PC-3 (cell line): Measurements from ENCODE around the gene GOPC. TPM values are rescaled to one million over a fixed set of nuclear protein-coding genes. Genes with fewer than 3 reads are reported as not detected.
A peak's percentile ranks its signal among the peaks of the same experiment; 100 is the strongest.

Source experiments
- ATAC-seq: fragments of 200-7000 bp; cut with Tn5 transposase; 2 replicates; pipeline ENCODE4 v1.9.1; 2020; ENCODE audit warnings: mild to moderate bottlenecking, moderate library complexity
- BruUV-seq: library from RNA; stranded (reverse); fragments of 400-500 nt; replicated peaks from 2 replicates; lab custom pipeline; 2021; lab: Mats Ljungman, UMichigan
- CTCF ChIA-PET: fragments of 300-600 bp; sonication (Branson Sonifier 250); formaldehyde crosslinking; loops from one replicate; lab custom pipeline; 2022; ENCODE audit warnings: antibody characterized with exemption; lab: Charles Lee
- POLR2A ChIA-PET: fragments of 300-600 bp; sonication (Branson Sonifier 250); formaldehyde crosslinking; loops from one replicate; lab custom pipeline; 2022; ENCODE audit warnings: antibody characterized with exemption; ENCODE audit not compliant: unreplicated experiment; lab: Charles Lee
- DNase-seq: peaks from one replicate; pipeline ENCODE4 v3.0.0-alpha.2; 2015
- H2AFZ ChIP-seq: fragments of 300-600 bp; sonication (generic); 2 replicates; pipeline ENCODE4 v1.6.0; 2016; ENCODE audit warnings: antibody characterized with exemption, low read length
- H3F3A ChIP-seq: fragments of 300-600 bp; sonication (generic); one replicate; pipeline ENCODE4 v1.6.0; 2017; ENCODE audit warnings: antibody characterized with exemption, low read length, control low read depth, mild to moderate bottlenecking; ENCODE audit not compliant: unreplicated experiment
- H3K27ac ChIP-seq: fragments of 300-600 bp; sonication (generic); 2 replicates; pipeline ENCODE4 v1.5.1; 2016; ENCODE audit warnings: mild to moderate bottlenecking, low read length
- H3K27me3 ChIP-seq: fragments of 300-600 bp; sonication (generic); 2 replicates; pipeline ENCODE4 v1.6.1; 2016; ENCODE audit warnings: low read length, mixed read lengths
- H3K36me3 ChIP-seq: fragments of 300-600 bp; sonication (generic); 2 replicates; pipeline ENCODE4 v1.6.1; 2016; ENCODE audit warnings: low read depth, mixed run types, low read length, mixed read lengths
- H3K4me1 ChIP-seq: fragments of 300-600 bp; sonication (generic); 2 replicates; pipeline ENCODE4 v1.5.1; 2016; ENCODE audit warnings: low read length; ENCODE audit not compliant: insufficient read depth
- H3K4me2 ChIP-seq: fragments of 300-600 bp; sonication (generic); 2 replicates; pipeline ENCODE4 v1.6.0; 2016; ENCODE audit warnings: low read length
- H3K4me3 ChIP-seq: fragments of 300-600 bp; sonication (generic); 2 replicates; pipeline ENCODE4 v1.5.1; 2016; ENCODE audit warnings: mild to moderate bottlenecking, low read length, mixed read lengths
- H3K79me2 ChIP-seq: fragments of 300-600 bp; sonication (generic); 2 replicates; pipeline ENCODE4 v1.6.1; 2017; ENCODE audit warnings: low read length, mixed read lengths
- H3K9ac ChIP-seq: fragments of 300-600 bp; sonication (generic); 2 replicates; pipeline ENCODE4 v1.6.0; 2016; ENCODE audit warnings: mild to moderate bottlenecking, low read length
- H3K9me2 ChIP-seq: fragments of 300-600 bp; sonication (generic); replicated peaks from 2 replicates; pipeline ENCODE4 v1.6.1; 2016; ENCODE audit warnings: mixed run types, low read length, mixed read lengths
- H3K9me3 ChIP-seq: fragments of 300-600 bp; sonication (generic); 2 replicates; pipeline ENCODE4 v1.6.1; 2016; ENCODE audit warnings: low read length, mixed read lengths
- H4K20me1 ChIP-seq: fragments of 300-600 bp; sonication (generic); 2 replicates; pipeline ENCODE4 v1.6.1; 2016; ENCODE audit warnings: low read length, mixed read lengths
- EZH2 ChIP-seq: fragments of 300-600 bp; sonication (generic); IDR thresholded peaks from one replicate; pipeline ENCODE4 v1.6.1; 2017; ENCODE audit warnings: antibody characterized with exemption, mild to moderate bottlenecking, low read length; ENCODE audit not compliant: unreplicated experiment
- EZH2phosphoT487 ChIP-seq: fragments of 300-600 bp; sonication (generic); IDR thresholded peaks from 2 replicates; pipeline ENCODE4 v1.6.1; 2018; ENCODE audit warnings: mild to moderate bottlenecking, antibody characterized with exemption, low read length, borderline replicate concordance
- intact Hi-C: fragments of 100-400 bp; cut with micrococcal nuclease; formaldehyde crosslinking; loops from 2 replicates; pipeline ENCODE4 v1.9.0; 2023
- total RNA-seq: library from RNA; depleted of rRNA; stranded (reverse); fragments of >200 nt; gene quantifications from 2 replicates; pipeline ENCODE4 v1.2.3, GENCODE V29; 2014
- TF ChIP-seq, protein P1 (sequence below): fragments of 300-600 bp; sonication (generic); conservative IDR thresholded peaks from 2 replicates; pipeline ENCODE4 v1.5.1; 2017; ENCODE audit warnings: antibody characterized with exemption, low read depth, mild to moderate bottlenecking, low read length

GOPC gene
- total RNA-seq, 1 experiment from 2014 or later = 15.8 TPM

DNA sequence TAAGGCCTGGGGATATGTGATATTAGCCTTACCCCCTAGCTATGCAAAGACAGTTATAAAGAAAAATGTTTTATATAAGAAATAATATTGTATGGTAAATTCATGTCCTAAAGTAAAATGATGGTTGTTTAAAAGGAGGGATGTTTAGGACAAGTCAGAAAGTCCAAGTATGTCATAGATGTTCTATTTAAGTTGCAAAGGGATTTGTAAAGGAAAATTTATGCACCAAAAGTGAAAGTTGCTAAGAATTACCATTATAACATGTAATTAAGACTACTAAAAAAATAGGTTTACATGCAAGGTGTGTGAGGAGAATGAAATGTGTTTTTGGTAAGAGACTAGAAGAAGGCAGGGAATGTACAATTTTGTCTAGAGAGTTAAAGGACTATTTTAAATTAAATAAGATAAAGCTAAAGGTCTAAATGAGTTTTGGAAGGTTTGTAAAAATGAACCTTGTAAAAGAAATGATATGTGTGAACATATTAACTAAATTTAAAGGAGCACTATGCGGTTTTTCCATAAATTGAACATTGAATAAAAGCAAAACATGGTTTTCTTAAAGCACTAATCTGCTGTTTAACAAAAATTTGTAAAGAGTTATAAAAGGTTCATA, 22.7 kb upstream of the GOPC start:
- Histone ChIP-seq H3K9ac (no peak overlapping the region), H3K27me3 (no peaks in the 10 kb centered on the region), H2AFZ (no peak overlapping the region), H3K79me2 (no peaks in the 10 kb centered on the region), H3K9me3 (no peaks in the 10 kb centered on the region; the same call in 1 of the 2 replicates), H3K36me3 (no peaks in the 10 kb centered on the region; the same call in 1 of the 2 replicates), H3K4me3 (no peak overlapping the region), H4K20me1 (no peaks in the 10 kb centered on the region), H3K27ac (no peak overlapping the region), H3K9me2 (no peaks in the 10 kb centered on the region), H3F3A (no peaks in the 10 kb centered on the region), H3K4me2 (no peak overlapping the region), H3K4me1 (no peaks in the 10 kb centered on the region)
- POLR2A ChIA-PET = no interaction called here
- ATAC-seq (no peak), DNase-seq (peak; percentile 17)
- CTCF ChIA-PET = no interaction called here
- intact Hi-C loops = no loop called here
- no TSS peak for BruUV-seq
- TF ChIP-seq, protein P1, sequence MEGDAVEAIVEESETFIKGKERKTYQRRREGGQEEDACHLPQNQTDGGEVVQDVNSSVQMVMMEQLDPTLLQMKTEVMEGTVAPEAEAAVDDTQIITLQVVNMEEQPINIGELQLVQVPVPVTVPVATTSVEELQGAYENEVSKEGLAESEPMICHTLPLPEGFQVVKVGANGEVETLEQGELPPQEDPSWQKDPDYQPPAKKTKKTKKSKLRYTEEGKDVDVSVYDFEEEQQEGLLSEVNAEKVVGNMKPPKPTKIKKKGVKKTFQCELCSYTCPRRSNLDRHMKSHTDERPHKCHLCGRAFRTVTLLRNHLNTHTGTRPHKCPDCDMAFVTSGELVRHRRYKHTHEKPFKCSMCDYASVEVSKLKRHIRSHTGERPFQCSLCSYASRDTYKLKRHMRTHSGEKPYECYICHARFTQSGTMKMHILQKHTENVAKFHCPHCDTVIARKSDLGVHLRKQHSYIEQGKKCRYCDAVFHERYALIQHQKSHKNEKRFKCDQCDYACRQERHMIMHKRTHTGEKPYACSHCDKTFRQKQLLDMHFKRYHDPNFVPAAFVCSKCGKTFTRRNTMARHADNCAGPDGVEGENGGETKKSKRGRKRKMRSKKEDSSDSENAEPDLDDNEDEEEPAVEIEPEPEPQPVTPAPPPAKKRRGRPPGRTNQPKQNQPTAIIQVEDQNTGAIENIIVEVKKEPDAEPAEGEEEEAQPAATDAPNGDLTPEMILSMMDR = no peak
- TF ChIP-seq EZH2phosphoT487 (no peak), EZH2 (no peak)

DNA sequence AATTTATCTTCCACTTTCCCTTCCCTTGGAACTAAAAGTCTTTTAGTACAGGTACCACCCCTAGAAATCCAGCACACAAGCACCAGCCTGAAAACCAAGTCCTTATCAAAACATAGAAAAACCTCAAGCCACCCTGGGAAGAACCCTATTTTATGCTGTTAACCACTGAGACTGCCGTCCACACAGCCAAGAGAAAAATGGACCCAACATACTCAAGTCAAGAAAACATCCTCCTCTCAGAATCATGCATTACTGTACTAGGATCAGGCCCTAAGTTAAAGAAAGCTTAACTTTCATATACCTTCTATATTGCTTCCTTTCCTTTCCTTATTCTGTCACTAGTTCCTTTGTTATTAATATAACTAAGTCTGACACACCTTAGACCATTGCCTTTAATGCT, 16.9 kb upstream of the GOPC start:
- Histone ChIP-seq H3K4me1 (no peaks in the 10 kb centered on the region), H3F3A (no peaks in the 10 kb centered on the region), H4K20me1 (no peaks in the 10 kb centered on the region), H2AFZ (no peak overlapping the region), H3K9me2 (no peaks in the 10 kb centered on the region), H3K4me2 (no peak overlapping the region), H3K9ac (no peak overlapping the region), H3K36me3 (no peaks in the 10 kb centered on the region; the same call in 1 of the 2 replicates), H3K79me2 (no peaks in the 10 kb centered on the region), H3K27me3 (no peaks in the 10 kb centered on the region), H3K9me3 (no peaks in the 10 kb centered on the region), H3K27ac (no peak overlapping the region), H3K4me3 (no peak overlapping the region)
- no peak for TF ChIP-seq EZH2
- TF ChIP-seq EZH2phosphoT487 = no peak
- TF ChIP-seq, protein P1 = no peak
- intact Hi-C loops = no loop called here
- ChIA-PET POLR2A (no interaction called here), CTCF (no interaction called here)
- DNase-seq (no peak), ATAC-seq (no peak)
- no TSS peak for BruUV-seq

DNA sequence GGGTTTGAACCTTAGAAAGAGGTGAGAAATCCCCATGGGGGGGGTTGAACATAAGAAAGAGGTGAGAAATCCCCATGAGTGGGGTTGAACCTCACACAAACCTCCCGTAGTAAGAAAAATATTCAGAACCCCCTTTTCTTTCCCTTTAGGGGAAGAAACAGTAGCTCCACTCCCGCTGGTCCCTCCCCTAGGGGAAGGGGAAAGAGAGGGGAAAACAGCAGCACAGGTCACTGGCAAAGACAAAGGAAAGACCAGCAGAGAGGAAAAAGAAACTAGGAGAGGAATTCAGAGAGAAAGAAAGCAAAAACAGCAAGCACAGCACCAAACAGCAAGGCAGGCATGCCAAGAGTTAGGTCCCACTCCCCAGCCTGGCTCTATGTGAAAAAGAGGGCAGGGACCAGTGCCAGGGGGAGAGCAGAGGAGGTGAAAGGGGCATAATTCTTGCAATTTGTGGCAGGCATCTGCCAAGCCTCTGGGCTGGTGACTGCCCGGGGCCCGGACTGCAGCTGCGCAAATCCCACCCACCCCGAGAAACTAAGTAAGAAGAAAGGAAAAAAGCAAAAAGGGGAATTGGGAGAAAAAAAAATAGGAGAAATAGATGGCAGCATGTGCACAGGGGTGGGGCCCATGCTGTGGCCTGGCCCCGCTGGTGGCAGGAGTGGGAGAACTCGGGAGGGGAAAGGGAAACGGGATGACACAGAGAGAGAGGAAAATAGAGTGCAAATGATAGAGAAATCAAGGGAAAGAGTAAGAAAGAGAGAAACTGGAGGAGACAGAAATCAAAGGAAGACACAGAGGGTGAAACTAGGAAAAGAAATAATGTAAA, 15.1 kb upstream of the GOPC start:
- Histone ChIP-seq H3K9me2 (no peaks in the 10 kb centered on the region), H3K4me1 (no peaks in the 10 kb centered on the region), H4K20me1 (no peaks in the 10 kb centered on the region), H3K27me3 (no peaks in the 10 kb centered on the region), H3K36me3 (no peaks in the 10 kb centered on the region), H2AFZ (no peak overlapping the region), H3K27ac (no peak overlapping the region), H3F3A (no peaks in the 10 kb centered on the region), H3K9ac (no peak overlapping the region), H3K4me3 (no peak overlapping the region), H3K79me2 (no peaks in the 10 kb centered on the region), H3K9me3 (no peaks in the 10 kb centered on the region), H3K4me2 (no peak overlapping the region)
- ChIA-PET POLR2A (no interaction called here), CTCF (no interaction called here)
- ATAC-seq (no peak), DNase-seq (no peak)
- BruUV-seq = no TSS peak
- TF ChIP-seq EZH2 (no peak), EZH2phosphoT487 (no peak)
- TF ChIP-seq, protein P1 = no peak
- intact Hi-C loops = no loop called here
